ENCODE measurements around the gene FOXP1.

DNA sequence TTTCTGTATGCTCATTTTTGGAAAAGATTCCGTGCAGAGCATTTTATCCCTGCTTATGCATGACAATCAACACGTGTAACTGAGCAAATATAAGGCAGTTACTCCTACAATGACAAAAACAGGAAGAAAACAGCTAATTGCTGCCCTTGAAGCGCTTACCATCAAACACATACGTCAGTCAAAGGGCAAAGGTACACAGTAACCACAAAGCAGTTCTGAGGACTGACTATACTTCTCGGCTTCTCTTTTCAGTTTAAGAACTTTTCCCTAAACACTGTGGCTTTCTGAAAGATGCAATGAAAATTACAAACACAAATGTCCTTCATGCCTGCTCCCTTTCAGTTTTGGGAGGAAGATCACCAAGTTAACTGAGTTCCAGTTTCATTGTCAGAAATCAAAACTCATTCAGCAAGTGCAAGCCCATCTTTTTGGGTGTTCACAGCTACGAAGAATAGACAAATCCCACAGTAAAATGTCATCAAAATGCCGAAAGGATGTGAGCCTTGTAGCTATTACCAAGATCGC is 602.8 kb downstream of the FOXP1 start:
- TF ChIP-seq POLR2A (IDR thresholded peaks at IDR 0.05): no peak
- TF ChIP-seq, protein P1, sequence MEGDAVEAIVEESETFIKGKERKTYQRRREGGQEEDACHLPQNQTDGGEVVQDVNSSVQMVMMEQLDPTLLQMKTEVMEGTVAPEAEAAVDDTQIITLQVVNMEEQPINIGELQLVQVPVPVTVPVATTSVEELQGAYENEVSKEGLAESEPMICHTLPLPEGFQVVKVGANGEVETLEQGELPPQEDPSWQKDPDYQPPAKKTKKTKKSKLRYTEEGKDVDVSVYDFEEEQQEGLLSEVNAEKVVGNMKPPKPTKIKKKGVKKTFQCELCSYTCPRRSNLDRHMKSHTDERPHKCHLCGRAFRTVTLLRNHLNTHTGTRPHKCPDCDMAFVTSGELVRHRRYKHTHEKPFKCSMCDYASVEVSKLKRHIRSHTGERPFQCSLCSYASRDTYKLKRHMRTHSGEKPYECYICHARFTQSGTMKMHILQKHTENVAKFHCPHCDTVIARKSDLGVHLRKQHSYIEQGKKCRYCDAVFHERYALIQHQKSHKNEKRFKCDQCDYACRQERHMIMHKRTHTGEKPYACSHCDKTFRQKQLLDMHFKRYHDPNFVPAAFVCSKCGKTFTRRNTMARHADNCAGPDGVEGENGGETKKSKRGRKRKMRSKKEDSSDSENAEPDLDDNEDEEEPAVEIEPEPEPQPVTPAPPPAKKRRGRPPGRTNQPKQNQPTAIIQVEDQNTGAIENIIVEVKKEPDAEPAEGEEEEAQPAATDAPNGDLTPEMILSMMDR (IDR thresholded peaks at IDR 0.05): no peak
